HepG2 (cell line): ENCODE measurements around the gene MTX1. TPM values are rescaled to one million over a fixed set of nuclear protein-coding genes. Genes with fewer than 3 reads are reported as not detected.

ENCODE experiments used
- ARNT ChIP-seq: fragments of 450-650 bp; IDR thresholded peaks from 2 replicates; pipeline ENCODE4 v1.6.1; 2017
- EEA1 ChIP-seq: sonication (generic); formaldehyde crosslinking; IDR thresholded peaks from 2 replicates; pipeline ENCODE4 v1.5.1; 2020; ENCODE audit warnings: mild to moderate bottlenecking, missing genetic modification reagents, borderline replicate concordance
- ELF1 ChIP-seq: sonication (generic); formaldehyde crosslinking; IDR thresholded peaks from 2 replicates; pipeline ENCODE4 v1.4.0; 2020; ENCODE audit warnings: missing genetic modification reagents
- ELF3 ChIP-seq: IDR thresholded peaks from 2 replicates; pipeline ENCODE4 v1.6.1; 2016; ENCODE audit warnings: missing genetic modification reagents, missing compliant biosample characterization
- GABPA ChIP-seq, 2 experiments: IDR thresholded peaks; 2 replicates each; pipeline ENCODE4 v1.6.1; 2011 to 2016; ENCODE audit warnings: low read depth in 2 of 2, low read length in 1 of 2, missing biosample characterization in 1 of 2, missing genetic modification characterization in 1 of 2
- HOXA3 ChIP-seq: sonication (generic); formaldehyde crosslinking; IDR thresholded peaks from 2 replicates; pipeline ENCODE4 v1.5.0; 2020; ENCODE audit warnings: missing genetic modification reagents
- MED1 ChIP-seq: sonication (generic); formaldehyde crosslinking; IDR thresholded peaks from 2 replicates; pipeline ENCODE4 v1.4.0; 2020; ENCODE audit warnings: missing genetic modification reagents
- NR2C2 ChIP-seq: sonication (generic); formaldehyde crosslinking; IDR thresholded peaks from 2 replicates; pipeline ENCODE4 v1.4.0; 2020; ENCODE audit warnings: missing genetic modification reagents, mild to moderate bottlenecking, moderate library complexity, borderline replicate concordance
- PHF8 ChIP-seq: sonication (generic); formaldehyde crosslinking; IDR thresholded peaks from 2 replicates; pipeline ENCODE4 v1.5.0; 2020; ENCODE audit warnings: missing genetic modification reagents
- PITX1 ChIP-seq: sonication (generic); formaldehyde crosslinking; IDR thresholded peaks from 2 replicates; pipeline ENCODE4 v1.5.1; 2020; ENCODE audit warnings: mild to moderate bottlenecking, missing genetic modification reagents
- PPARG ChIP-seq: conservative IDR thresholded peaks from 2 replicates; pipeline ENCODE4 v1.6.1; 2016; ENCODE audit warnings: missing biosample characterization, missing genetic modification reagents
- SKIL ChIP-seq: sonication (generic); formaldehyde crosslinking; IDR thresholded peaks from 2 replicates; pipeline ENCODE4 v1.8.0; 2022; ENCODE audit warnings: missing genetic modification reagents, mild to moderate bottlenecking, moderate library complexity, borderline replicate concordance
- SRSF4 ChIP-seq: fragments of 200-400 bp; formaldehyde crosslinking; IDR thresholded peaks from one replicate; pipeline ENCODE4 v1.6.1; 2018; ENCODE audit warnings: mild to moderate bottlenecking, low read depth, low read length, moderate library complexity; ENCODE audit not compliant: poor library complexity, severe bottlenecking
- SYNCRIP ChIP-seq: fragments of 200-400 bp; formaldehyde crosslinking; IDR thresholded peaks from 2 replicates; pipeline ENCODE4 v1.6.1; 2018; ENCODE audit warnings: mild to moderate bottlenecking, low read depth, low read length; ENCODE audit not compliant: insufficient read depth
- THAP11 ChIP-seq: IDR thresholded peaks from 2 replicates; pipeline ENCODE4 v1.6.1; 2016; ENCODE audit warnings: missing biosample characterization, missing genetic modification reagents
- ZBTB25 ChIP-seq: IDR thresholded peaks from 2 replicates; pipeline ENCODE4 v1.6.1; 2018; ENCODE audit warnings: missing genetic modification reagents
- ZBTB40 ChIP-seq, 2 experiments: fragments of 450-650 bp in 1 of 2; sonication (generic) in 1 of 2; formaldehyde crosslinking in 1 of 2; IDR thresholded peaks; 2 replicates each; pipeline versions ENCODE4 v1.6.1 to v1.8.0; 2016 to 2022; ENCODE audit warnings: antibody characterized with exemption in 1 of 2, mild to moderate bottlenecking in 1 of 2, missing genetic modification reagents in 1 of 2
- ZNF317 ChIP-seq: sonication (generic); formaldehyde crosslinking; IDR thresholded peaks from 2 replicates; pipeline ENCODE4 v1.5.0; 2020; ENCODE audit warnings: mild to moderate bottlenecking, missing genetic modification reagents
- polyA plus RNA-seq, 8 experiments: library from polyadenylated mRNA; depleted of rRNA in 3 of 8; stranded (reverse) in 7 of 8; unstranded in 1 of 8; fragments of >200 nt; fragmentation: Illumina TruSeq in 4 of 8; extraction: Trizol in 4 of 8; gene quantifications; 2 replicates each; pipeline versions ENCODE4 v1.2.1 to v1.2.3, GENCODE V29; 2011 to 2016; ENCODE audit warnings: low read depth in 4 of 8, missing spikeins in 1 of 8, mixed read lengths in 1 of 8; ENCODE audit not compliant: insufficient read depth in 1 of 8
- total RNA-seq, 5 experiments: library from RNA; depleted of rRNA; stranded (reverse); fragments of >200 nt; fragmentation: Illumina TruSeq; extraction: Trizol; gene quantifications; 2 replicates each; pipeline ENCODE4 v1.2.3, GENCODE V29; 2016; ENCODE audit warnings: low read depth in 1 of 5

Gene MTX1
- total and polyA plus RNA-seq, 2 of the 13 experiments (the other 11 are each of a cell fraction or from before 2014, with no cell fraction given) = 64.5 to 72.6 TPM

- TF ChIP-seq ZBTB40 (IDR thresholded peaks at IDR 0.05) (no peak), ZBTB40 (CRISPR knock-in tag; IDR thresholded peaks at IDR 0.05) (peak; percentile 67; the same call in 1 of the 2 replicates), MED1 (CRISPR knock-in tag) (no peak), ZBTB25 (CRISPR knock-in tag) (peak; percentile 34; the same call in 1 of the 2 replicates), SKIL (CRISPR knock-in tag) (no peak), NR2C2 (CRISPR knock-in tag) (peak; percentile 74; the same call in 1 of the 2 replicates), SRSF4 (no peak), ZNF317 (CRISPR knock-in tag) (0 out of 2 replicates have a peak, but pooled peaks have one; percentile 39), ARNT (no peak), PITX1 (no peak), PHF8 (CRISPR knock-in tag) (peak; percentile 50; the same call in 1 of the 2 replicates), GABPA (IDR thresholded peaks at IDR 0.05; ENCODE audit: low read depth, low read length) (no peak), GABPA (CRISPR knock-in tag; IDR thresholded peaks at IDR 0.05; ENCODE audit: low read depth) (peak; percentile 86), EEA1 (no peak), SYNCRIP (no peak), HOXA3 (CRISPR knock-in tag) (peak; percentile 90), PPARG (CRISPR knock-in tag) (peak; percentile 40; the same call in 1 of the 2 replicates), ELF1 (CRISPR knock-in tag) (peak; percentile 96), ELF3 (CRISPR knock-in tag) (peak; percentile 77), THAP11 (CRISPR knock-in tag) (peak; percentile 95)
These were observed 32.7 kb downstream of the MTX1 start (continued) for GRCh38 chr1:155241069-155241679.
